Nephron (organoid): ENCODE data around the gene GPATCH2L.

ENCODE experiments used
- H3K27ac Mint-ChIP-seq, 3 experiments: 2 replicates each; pipeline ENCODE4 v1.8.0; 2020; ENCODE audit warnings: mixed read lengths in 3 of 3, mild to moderate bottlenecking in 2 of 3, moderate library complexity in 1 of 3
- H3K27me3 Mint-ChIP-seq: 2 replicates; pipeline ENCODE4 v1.8.0; 2021; ENCODE audit warnings: low read depth, mild to moderate bottlenecking, moderate library complexity, mixed read lengths
- H3K36me3 Mint-ChIP-seq: 2 replicates; pipeline ENCODE4 v1.8.0; 2020; ENCODE audit warnings: low read depth, mixed read lengths
- H3K4me1 Mint-ChIP-seq: 2 replicates; pipeline ENCODE4 v1.8.0; 2020; ENCODE audit warnings: mixed read lengths
- H3K4me3 Mint-ChIP-seq, 3 experiments: 2 replicates each; pipeline ENCODE4 v1.8.0; 2020; ENCODE audit warnings: mild to moderate bottlenecking in 3 of 3, mixed read lengths in 3 of 3, moderate library complexity in 2 of 3
- H3K9me3 Mint-ChIP-seq: 2 replicates; pipeline ENCODE4 v1.8.0; 2020; ENCODE audit warnings: mixed read lengths
- CTCF ChIP-seq, 3 experiments: fragments of 200-600 bp; sonication (generic); IDR thresholded peaks; one replicate each; pipeline ENCODE4 v1.5.0; 2021; ENCODE audit warnings: antibody characterized with exemption in 3 of 3; ENCODE audit not compliant: unreplicated experiment in 3 of 3

GPATCH2L gene

DNA sequence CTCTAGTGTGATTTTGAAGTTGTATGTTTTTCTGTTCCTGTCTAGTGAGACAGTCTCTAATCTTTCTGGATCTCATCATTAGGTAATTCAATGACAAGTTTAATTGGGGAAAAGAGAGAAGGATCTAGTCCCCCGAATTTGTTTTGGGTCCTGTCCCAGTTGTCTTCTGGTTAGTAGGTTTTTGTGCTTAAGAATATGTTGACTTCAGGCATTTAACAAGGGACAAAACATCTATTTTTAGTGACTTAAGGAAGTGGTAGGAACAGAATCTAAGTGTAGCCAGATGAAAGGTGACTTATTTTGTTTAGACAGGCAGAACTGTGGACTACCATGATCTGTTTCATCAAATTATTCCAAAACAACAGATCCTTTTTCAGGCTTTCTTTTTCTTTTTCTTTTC, 2.2 kb downstream of the GPATCH2L start:
- Mint-ChIP-seq H3K27me3 (peaks cover 6% of the 10 kb centered on the region), H3K4me3 (peak overlapping the region; percentile 98 to 100 (median 99)), H3K36me3 (peaks cover 34% of the 10 kb centered on the region), H3K9me3 (no peaks in the 10 kb centered on the region), H3K4me1 (peaks cover 55% of the 10 kb centered on the region), H3K27ac (no peak overlapping the region)
- no peak for TF ChIP-seq CTCF (IDR thresholded peaks at IDR 0.05; ENCODE audit: unreplicated experiment in 3 of 3)

DNA sequence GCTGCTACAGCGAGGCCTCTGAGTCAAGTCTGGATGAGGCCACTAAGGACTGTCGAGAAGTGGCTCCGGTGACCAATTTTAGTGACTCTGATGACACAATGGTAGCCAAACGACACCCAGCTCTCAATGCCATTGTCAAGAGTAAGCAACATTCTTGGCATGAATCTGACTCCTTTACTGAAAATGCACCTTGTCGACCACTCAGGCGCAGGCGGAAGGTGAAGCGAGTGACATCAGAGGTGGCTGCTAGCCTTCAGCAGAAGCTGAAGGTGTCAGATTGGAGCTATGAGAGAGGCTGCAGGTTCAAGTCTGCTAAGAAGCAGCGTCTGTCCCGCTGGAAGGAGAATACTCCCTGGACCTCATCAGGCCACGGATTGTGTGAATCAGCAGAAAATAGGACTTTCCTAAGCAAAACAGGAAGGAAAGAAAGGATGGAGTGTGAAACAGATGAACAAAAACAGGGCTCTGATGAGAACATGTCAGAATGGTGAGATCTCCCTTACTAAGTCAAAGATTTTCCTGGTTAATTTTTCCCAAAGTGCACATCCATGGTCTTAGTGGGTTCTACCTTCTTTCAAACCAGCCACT, 2.9 kb downstream of the GPATCH2L start:
- peaks cover 55% of the 10 kb centered on the region for H3K4me1 Mint-ChIP-seq
- peak overlapping the region; percentile 68 to 99 (median 98) for H3K4me3 Mint-ChIP-seq
- peaks cover 42% of the 10 kb centered on the region for H3K36me3 Mint-ChIP-seq
- no peaks in the 10 kb centered on the region for H3K9me3 Mint-ChIP-seq
- no peak overlapping the region for H3K27ac Mint-ChIP-seq
- peaks cover 6% of the 10 kb centered on the region for H3K27me3 Mint-ChIP-seq
- TF ChIP-seq CTCF (IDR thresholded peaks at IDR 0.05; ENCODE audit: unreplicated experiment in 3 of 3), result no peak

DNA sequence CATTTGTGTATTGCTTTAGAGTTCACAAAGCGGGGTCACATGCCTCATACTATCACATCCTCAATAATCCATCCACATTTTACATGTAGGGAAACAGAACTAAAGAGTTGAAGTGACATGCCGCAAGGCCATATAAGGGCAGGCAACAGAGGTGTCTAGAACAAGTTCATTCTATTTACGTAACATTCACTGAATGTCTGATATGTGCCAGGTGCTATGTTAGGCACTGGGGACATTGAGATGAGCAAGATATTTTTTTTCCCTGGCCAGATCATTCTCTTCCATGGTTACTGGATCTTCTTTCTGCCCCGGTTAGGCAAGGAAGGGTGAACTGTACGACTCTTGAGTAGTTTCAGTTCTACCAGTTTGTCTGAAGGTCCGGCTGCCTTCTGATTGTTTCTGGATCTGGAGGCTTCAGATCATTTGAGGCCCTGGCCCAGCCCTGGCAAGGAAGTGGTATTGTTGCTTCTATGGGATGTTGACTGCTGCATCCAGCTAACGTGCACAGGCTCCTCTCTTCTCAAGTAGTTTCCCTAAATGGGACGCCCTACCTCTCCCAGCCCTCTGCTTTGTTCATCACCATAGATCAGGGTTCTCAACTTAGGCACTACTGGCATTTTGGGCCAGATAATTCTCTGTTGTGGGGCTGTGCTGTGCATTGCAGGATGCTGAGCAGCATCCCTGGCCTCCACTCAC, 12.1 kb downstream of the GPATCH2L start:
- Mint-ChIP-seq H3K36me3 (peaks cover 66% of the 10 kb centered on the region), H3K27ac (no peak overlapping the region)

GRCh38 chr14:76168531-76168930, 16.8 kb downstream of the GPATCH2L start:
- TF ChIP-seq CTCF (IDR thresholded peaks at IDR 0.05; ENCODE audit: unreplicated experiment in 3 of 3), result no peak
- no peaks in the 10 kb centered on the region for H3K4me1 Mint-ChIP-seq
- peaks cover 73% of the 10 kb centered on the region for H3K36me3 Mint-ChIP-seq
- no peak overlapping the region for H3K27ac Mint-ChIP-seq
- H3K27me3 Mint-ChIP-seq, result no peaks in the 10 kb centered on the region
- H3K9me3 Mint-ChIP-seq, result no peaks in the 10 kb centered on the region
- no peak overlapping the region for H3K4me3 Mint-ChIP-seq

More for the DNA sequence above, 12.1 kb downstream of the GPATCH2L start:
- Mint-ChIP-seq H3K4me1 (no peaks in the 10 kb centered on the region), H3K9me3 (no peaks in the 10 kb centered on the region), H3K27me3 (no peaks in the 10 kb centered on the region), H3K4me3 (no peak overlapping the region)
- TF ChIP-seq CTCF (IDR thresholded peaks at IDR 0.05; ENCODE audit: unreplicated experiment in 3 of 3), result no peak

GRCh38 chr14:76169776-76170175, 18.1 kb downstream of the GPATCH2L start:
- Mint-ChIP-seq H3K36me3 (peaks cover 74% of the 10 kb centered on the region), H3K9me3 (no peaks in the 10 kb centered on the region), H3K4me1 (no peaks in the 10 kb centered on the region), H3K4me3 (no peak overlapping the region), H3K27me3 (no peaks in the 10 kb centered on the region), H3K27ac (no peak overlapping the region)
- no peak for TF ChIP-seq CTCF (IDR thresholded peaks at IDR 0.05; ENCODE audit: unreplicated experiment in 3 of 3)

DNA sequence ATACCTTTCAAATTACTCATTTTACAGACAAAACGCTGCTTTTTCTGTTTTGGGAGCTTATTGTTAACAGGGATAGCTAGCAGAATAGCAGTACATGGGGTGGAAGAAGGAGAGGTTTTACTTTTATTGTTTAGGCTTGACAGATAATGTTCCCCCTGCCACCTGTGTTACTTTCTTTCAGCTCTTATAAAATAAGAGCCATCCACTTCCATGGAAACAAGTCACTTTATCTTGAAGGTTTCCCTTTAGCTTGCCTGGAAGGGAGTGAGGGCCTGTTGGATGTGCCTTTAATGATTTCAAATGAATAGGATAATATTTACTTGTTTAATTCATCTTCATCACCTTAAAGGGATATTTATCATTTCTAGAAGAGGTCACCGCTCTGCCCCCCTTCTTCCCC, 23.3 kb downstream of the GPATCH2L start:
- H3K36me3 Mint-ChIP-seq, result peaks cover 80% of the 10 kb centered on the region
- TF ChIP-seq CTCF (IDR thresholded peaks at IDR 0.05; ENCODE audit: unreplicated experiment in 3 of 3), result no peak
- no peaks in the 10 kb centered on the region for H3K27me3 Mint-ChIP-seq
- H3K9me3 Mint-ChIP-seq, result no peaks in the 10 kb centered on the region
- H3K27ac Mint-ChIP-seq, result no peak overlapping the region
- no peak overlapping the region for H3K4me3 Mint-ChIP-seq
- no peaks in the 10 kb centered on the region for H3K4me1 Mint-ChIP-seq
